IPS-18a (cell line): ENCODE data around the gene IPO13.

Experiments
- H3K27ac ChIP-seq: one replicate; pipeline ENCODE4 v1.5.1; 2013; ENCODE audit warnings: low read length
- H3K27me3 ChIP-seq: one replicate; pipeline ENCODE4 v1.6.1; 2013; ENCODE audit warnings: mild to moderate bottlenecking, low read length; ENCODE audit not compliant: control insufficient read depth, insufficient read depth
- H3K36me3 ChIP-seq: one replicate; pipeline ENCODE4 v1.6.1; 2013; ENCODE audit warnings: low read depth, low read length; ENCODE audit not compliant: control insufficient read depth
- H3K4me1 ChIP-seq: one replicate; pipeline ENCODE4 v1.6.1; 2013; ENCODE audit warnings: low read depth, low read length; ENCODE audit not compliant: control insufficient read depth
- H3K4me3 ChIP-seq: one replicate; pipeline ENCODE4 v1.5.1; 2013; ENCODE audit warnings: low read length
- H3K9ac ChIP-seq: one replicate; pipeline ENCODE4 v1.6.1; 2013; ENCODE audit warnings: mild to moderate bottlenecking, low read length, moderate library complexity
- H3K9me3 ChIP-seq: one replicate; pipeline ENCODE4 v1.6.1; 2013; ENCODE audit warnings: low read depth, low read length; ENCODE audit not compliant: control insufficient read depth

IPO13 gene

DNA sequence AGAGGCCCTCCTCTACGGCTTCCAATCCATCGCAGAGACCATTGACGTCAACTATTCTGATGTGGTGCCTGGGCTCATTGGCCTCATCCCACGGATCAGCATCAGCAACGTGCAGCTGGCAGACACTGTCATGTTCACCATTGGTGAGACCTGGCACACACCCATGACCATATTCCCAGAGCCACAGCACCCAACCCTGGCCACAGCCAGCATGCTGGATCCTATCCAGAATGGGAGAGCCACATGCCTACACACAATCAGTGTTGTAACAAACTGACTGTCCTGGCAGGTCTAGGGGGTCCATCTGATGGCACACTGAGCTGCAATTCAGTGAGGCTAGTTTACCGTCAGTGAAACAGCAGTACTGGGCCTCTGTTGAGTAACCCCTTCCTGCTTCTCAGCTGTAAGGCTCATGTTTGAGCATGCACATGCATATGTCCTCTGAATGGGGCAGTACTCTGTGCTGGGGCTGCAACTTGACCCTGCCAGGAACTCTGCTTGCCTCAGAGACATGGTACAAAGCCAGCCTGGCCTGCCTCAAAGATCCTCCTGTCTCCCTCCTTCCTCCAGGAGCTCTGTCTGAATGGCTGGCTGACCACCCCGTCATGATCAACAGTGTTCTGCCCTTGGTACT is 10.8 kb downstream of the IPO13 start:
- Histone ChIP-seq H3K9me3 (no peaks in the 10 kb centered on the region), H3K4me3 (no peak overlapping the region), H3K4me1 (no peaks in the 10 kb centered on the region), H3K9ac (no peak overlapping the region), H3K27me3 (no peaks in the 10 kb centered on the region), H3K36me3 (peaks cover 8% of the 10 kb centered on the region), H3K27ac (no peak overlapping the region)

DNA sequence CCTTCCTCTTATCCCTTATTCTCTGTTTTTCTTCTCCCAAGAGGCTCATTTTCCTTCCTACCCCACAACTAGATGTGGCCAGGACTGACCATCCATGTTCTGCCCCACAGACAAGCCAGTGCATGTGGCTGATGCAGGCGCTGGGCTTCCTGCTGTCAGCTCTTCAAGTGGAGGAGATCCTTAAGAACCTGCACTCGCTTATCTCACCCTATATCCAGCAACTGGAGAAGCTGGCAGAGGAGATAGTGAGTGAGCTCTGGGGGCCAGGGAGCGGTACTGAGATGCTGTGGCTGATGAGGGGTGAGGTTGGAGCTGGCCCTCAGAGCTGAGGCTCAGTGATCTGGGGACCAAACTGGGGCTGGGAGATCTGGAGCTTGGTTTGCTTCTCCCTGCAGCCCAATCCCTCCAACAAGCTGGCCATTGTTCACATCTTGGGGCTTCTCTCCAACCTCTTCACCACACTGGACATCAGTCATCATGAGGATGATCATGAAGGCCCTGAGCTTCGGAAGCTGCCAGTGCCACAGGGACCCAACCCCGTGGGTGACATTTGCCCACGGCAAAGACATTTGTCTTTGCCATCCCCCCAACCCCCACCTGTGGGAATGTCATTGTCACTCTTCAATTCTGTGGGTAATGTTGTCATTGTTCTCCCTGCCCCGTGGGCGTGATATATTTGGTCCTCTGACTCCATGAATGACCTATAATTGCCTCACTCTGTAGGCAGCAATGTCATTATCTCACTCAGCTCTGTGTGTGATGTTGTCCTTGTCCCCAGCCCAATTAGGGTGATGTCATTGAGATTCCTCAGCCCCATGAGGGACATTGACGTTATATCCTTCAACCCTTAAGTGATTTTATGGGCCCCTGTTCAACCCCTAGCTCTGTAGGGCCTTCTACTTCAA is 11.9 kb downstream of the IPO13 start:
- Histone ChIP-seq H3K4me3 (no peak overlapping the region), H3K9ac (no peak overlapping the region), H3K27me3 (no peaks in the 10 kb centered on the region), H3K4me1 (no peaks in the 10 kb centered on the region), H3K36me3 (peaks cover 8% of the 10 kb centered on the region), H3K9me3 (no peaks in the 10 kb centered on the region), H3K27ac (no peak overlapping the region)

DNA sequence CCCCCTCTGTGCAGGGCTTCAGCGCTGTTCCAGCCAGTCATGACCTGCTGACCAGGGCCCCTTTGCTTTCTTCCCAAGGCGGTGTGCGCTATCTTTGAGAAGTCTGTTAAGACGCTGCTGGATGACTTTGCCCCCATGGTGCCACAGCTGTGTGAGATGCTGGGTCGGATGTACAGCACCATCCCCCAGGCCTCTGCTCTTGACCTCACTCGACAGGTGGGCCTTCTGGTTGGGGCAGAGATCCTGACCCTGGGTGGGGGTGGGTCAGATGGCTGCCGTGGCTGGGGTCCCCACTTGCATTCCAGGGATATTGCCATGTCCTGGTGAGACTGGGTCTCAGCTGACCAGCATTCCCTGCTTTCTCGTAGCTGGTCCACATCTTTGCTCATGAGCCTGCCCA is 14.0 kb downstream of the IPO13 start:
- no peak overlapping the region for H3K27ac ChIP-seq
- peaks cover 8% of the 10 kb centered on the region for H3K36me3 ChIP-seq
- no peak overlapping the region for H3K9ac ChIP-seq
- no peak overlapping the region for H3K4me3 ChIP-seq
- no peaks in the 10 kb centered on the region for H3K4me1 ChIP-seq
- H3K27me3 ChIP-seq, result no peaks in the 10 kb centered on the region
- H3K9me3 ChIP-seq, result no peaks in the 10 kb centered on the region

DNA sequence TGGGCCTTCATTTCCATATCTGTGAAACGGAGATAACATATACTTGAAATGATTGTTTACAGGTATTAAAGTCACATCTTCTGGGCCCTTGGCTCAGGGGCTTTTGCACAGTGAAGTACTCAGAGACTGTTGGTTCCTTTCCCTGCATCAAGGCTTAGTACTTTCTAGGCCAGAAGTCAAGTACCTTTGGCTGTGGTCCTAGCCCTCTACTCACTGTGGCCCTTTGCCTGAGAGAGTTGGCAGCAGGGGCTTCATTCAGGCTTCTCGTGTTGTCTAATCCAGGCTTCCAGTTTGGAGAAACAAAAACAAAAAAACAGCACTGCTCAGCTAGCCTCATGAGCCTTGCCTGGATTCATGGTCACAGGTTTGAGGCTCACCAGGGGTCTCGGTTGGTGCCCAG is 14.9 kb downstream of the IPO13 start:
- Histone ChIP-seq H3K4me3 (no peak overlapping the region), H3K9me3 (no peaks in the 10 kb centered on the region), H3K4me1 (no peaks in the 10 kb centered on the region), H3K36me3 (peaks cover 8% of the 10 kb centered on the region), H3K9ac (no peak overlapping the region), H3K27me3 (no peaks in the 10 kb centered on the region), H3K27ac (no peak overlapping the region)

- H3K9ac ChIP-seq, result no peak overlapping the region
- no peak overlapping the region for H3K4me3 ChIP-seq
- H3K4me1 ChIP-seq, result no peaks in the 10 kb centered on the region
- H3K27me3 ChIP-seq, result no peaks in the 10 kb centered on the region
- no peaks in the 10 kb centered on the region for H3K9me3 ChIP-seq
- H3K36me3 ChIP-seq, result peaks cover 7% of the 10 kb centered on the region
- no peak overlapping the region for H3K27ac ChIP-seq
These were observed 15.6 kb downstream of the IPO13 start for GRCh38 chr1:43962324-43962723.

DNA sequence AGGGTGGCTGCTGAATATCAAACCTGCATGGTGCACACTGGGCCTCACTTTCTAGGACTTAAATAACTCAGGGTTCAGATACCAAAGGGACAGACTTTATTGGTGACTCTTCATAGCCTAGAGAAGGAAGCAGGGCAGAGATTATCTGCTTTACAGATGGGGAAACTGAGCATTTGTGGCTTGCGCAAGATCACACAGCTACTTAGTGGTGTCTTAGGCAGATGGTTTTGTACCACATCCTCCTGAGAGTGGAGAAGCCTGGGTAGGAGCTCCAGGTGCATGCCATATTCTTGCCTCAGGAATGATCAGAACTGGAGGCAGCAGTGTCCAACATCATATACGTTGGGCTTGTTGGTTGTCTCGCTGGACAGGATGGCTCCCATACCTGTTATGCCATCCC is 16.3 kb downstream of the IPO13 start:
- no peaks in the 10 kb centered on the region for H3K27me3 ChIP-seq
- H3K27ac ChIP-seq, result no peak overlapping the region
- H3K36me3 ChIP-seq, result peaks cover under 1% of the 10 kb centered on the region
- H3K9ac ChIP-seq, result no peak overlapping the region
- no peaks in the 10 kb centered on the region for H3K9me3 ChIP-seq
- H3K4me1 ChIP-seq, result no peaks in the 10 kb centered on the region
- no peak overlapping the region for H3K4me3 ChIP-seq

DNA sequence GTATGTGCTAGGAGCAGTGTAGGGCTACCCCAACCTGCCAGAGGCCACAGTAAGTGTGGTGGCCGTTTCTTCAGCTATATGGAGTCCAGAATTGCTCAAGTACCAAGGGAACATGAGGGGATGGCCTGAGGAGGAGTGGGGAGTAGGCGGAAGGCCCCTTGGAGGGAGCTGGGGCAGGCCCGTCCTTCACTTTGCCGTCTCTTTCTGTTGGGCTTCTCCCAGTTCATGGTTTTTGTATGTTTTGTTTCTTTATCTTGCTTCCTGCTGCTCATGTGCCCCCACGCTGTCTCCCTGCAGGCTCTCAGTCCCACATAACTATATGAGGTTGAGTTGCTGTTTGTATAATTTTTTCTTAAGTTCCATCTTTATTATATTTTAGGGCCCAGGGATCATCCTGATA is 17.1 kb downstream of the IPO13 start:
- Histone ChIP-seq H3K9ac (no peak overlapping the region), H3K4me3 (no peak overlapping the region), H3K36me3 (no peaks in the 10 kb centered on the region), H3K9me3 (no peaks in the 10 kb centered on the region), H3K27me3 (no peaks in the 10 kb centered on the region), H3K4me1 (no peaks in the 10 kb centered on the region), H3K27ac (no peak overlapping the region)

- H3K27me3 ChIP-seq, result no peaks in the 10 kb centered on the region
- no peak overlapping the region for H3K4me3 ChIP-seq
- H3K9me3 ChIP-seq, result no peaks in the 10 kb centered on the region
- peaks cover 3% of the 10 kb centered on the region for H3K4me1 ChIP-seq
- no peaks in the 10 kb centered on the region for H3K36me3 ChIP-seq
- H3K27ac ChIP-seq, result no peak overlapping the region
- H3K9ac ChIP-seq, result no peak overlapping the region
These were observed 18.6 kb downstream of the IPO13 start for GRCh38 chr1:43965316-43965715.

- Histone ChIP-seq H3K9ac (no peak overlapping the region), H3K9me3 (no peaks in the 10 kb centered on the region), H3K27ac (no peak overlapping the region), H3K27me3 (no peaks in the 10 kb centered on the region), H3K4me1 (peaks cover 3% of the 10 kb centered on the region), H3K4me3 (no peak overlapping the region), H3K36me3 (peaks cover 19% of the 10 kb centered on the region)
These were observed 21.7 kb downstream of the IPO13 start for GRCh38 chr1:43968348-43968948.

- H3K27me3 ChIP-seq, result no peaks in the 10 kb centered on the region
- H3K4me3 ChIP-seq, result peak overlapping the region; percentile 91
- H3K9ac ChIP-seq, result no peak overlapping the region
- H3K27ac ChIP-seq, result no peak overlapping the region
- peaks cover 11% of the 10 kb centered on the region for H3K4me1 ChIP-seq
- H3K9me3 ChIP-seq, result no peaks in the 10 kb centered on the region
- H3K36me3 ChIP-seq, result peaks cover 19% of the 10 kb centered on the region
These were observed 22.6 kb downstream of the IPO13 start for GRCh38 chr1:43969416-43969745.

- peaks cover 11% of the 10 kb centered on the region for H3K4me1 ChIP-seq
- no peak within 1 kb of the TSS for H3K27ac ChIP-seq
- peaks cover 19% of the 10 kb centered on the region for H3K36me3 ChIP-seq
- peak within 1 kb of the TSS; percentile 91 for H3K4me3 ChIP-seq
- no peaks in the 10 kb centered on the region for H3K9me3 ChIP-seq
- H3K27me3 ChIP-seq, result no peaks in the 10 kb centered on the region
- peak within 1 kb of the TSS; percentile 81 for H3K9ac ChIP-seq
These were observed 23.2 kb downstream of the IPO13 start, which contains the start of gene DPH2 for GRCh38 chr1:43969746-43970466. Gene DPH2, plus strand, starts transcription at chr1:43970010. Its CDS starts 166 bp downstream, at chr1:43970176.
